Measurements from ENCODE around the gene SUMO3.

Gene SUMO3

DNA sequence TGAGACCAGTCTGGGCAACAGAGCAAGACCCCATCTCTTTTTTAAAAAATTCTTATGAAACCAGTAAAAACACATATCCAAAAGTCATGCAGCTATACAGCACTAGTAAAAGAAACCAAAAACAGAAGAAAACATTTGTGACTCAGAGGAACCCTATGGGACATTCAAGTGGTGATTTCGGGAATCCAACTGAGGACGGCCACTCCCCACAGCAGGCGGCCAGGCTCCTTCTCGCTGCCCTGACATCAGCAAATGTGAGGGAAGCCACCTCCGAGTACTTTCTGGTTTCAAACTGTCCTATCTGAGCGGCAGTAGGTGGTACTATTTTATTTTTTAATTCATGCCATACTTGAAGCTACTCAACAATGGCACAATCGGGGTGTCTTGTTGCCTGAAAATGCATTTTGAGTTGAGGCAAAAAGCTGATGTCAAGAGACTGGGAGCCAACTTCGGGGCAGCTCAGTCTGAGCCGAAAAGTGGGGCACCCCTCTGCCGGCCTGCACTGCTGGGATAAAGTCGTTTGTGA lies 3.3 kb downstream of the SUMO3 start:
- CTCF ChIA-PET, result interaction anchor here (0.7 kb wide), 1 partner anchor 130 kb away, joined by 3 read pairs; no protein-coding TSS in a partner anchor
- peak overlapping the region; percentile 42 for H3K27ac ChIP-seq
- POLR2A ChIA-PET (ENCODE audit: low non-redundant PET), result no interaction called here
- TF ChIP-seq, protein P1, sequence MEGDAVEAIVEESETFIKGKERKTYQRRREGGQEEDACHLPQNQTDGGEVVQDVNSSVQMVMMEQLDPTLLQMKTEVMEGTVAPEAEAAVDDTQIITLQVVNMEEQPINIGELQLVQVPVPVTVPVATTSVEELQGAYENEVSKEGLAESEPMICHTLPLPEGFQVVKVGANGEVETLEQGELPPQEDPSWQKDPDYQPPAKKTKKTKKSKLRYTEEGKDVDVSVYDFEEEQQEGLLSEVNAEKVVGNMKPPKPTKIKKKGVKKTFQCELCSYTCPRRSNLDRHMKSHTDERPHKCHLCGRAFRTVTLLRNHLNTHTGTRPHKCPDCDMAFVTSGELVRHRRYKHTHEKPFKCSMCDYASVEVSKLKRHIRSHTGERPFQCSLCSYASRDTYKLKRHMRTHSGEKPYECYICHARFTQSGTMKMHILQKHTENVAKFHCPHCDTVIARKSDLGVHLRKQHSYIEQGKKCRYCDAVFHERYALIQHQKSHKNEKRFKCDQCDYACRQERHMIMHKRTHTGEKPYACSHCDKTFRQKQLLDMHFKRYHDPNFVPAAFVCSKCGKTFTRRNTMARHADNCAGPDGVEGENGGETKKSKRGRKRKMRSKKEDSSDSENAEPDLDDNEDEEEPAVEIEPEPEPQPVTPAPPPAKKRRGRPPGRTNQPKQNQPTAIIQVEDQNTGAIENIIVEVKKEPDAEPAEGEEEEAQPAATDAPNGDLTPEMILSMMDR (conservative IDR thresholded peaks at IDR 0.05; ENCODE audit: low read depth), result no peak
- DNase-seq (ENCODE audit: low spot score), result no peak

DNA sequence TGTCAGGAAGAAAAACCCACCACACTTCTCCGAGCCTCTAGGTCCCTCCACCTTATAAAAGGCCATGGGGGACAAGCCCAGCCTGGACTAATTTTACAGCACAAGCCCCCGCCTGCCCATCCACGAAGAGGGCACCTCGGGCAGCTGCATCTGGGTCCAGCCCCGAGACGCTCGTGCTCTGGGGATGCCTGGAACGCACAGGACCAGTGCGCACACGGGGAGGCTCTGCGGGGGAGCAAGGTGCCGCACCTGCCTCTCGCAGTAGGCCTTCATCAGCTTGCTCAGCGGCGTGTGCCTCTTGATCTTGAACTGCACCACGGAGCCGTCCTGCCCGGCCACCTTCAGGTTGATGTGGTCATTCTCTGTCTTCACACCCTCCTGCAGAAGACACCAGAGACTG lies 4.1 kb downstream of the SUMO3 start:
- H3K27ac ChIP-seq, result peak overlapping the region; percentile 63
- ChIA-PET POLR2A (ENCODE audit: low non-redundant PET) (no interaction called here), CTCF (no interaction called here)
- DNase-seq (ENCODE audit: low spot score), result no peak
- TF ChIP-seq, protein P1 (conservative IDR thresholded peaks at IDR 0.05; ENCODE audit: low read depth), result no peak

DNA sequence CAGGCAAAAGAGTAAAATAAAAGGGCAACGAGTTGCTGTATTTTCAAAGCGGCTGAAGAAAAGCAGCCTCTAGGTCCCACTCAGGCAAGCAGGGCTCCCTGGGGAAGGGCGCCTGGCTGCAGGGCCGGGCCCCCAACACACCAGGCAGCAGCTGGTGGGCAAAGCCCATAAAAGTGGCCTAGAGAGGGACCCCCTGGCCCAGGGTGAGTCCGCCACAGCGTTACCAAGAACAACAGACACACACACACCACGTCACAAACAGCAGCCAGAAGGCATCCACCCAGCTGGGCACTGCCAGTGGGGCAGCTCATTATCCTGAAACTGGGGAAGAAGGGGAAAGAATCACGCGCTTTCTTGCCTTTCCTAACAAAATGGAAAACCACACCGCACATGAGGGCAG lies 4.7 kb downstream of the SUMO3 start:
- TF ChIP-seq, protein P1 (conservative IDR thresholded peaks at IDR 0.05; ENCODE audit: low read depth), result no peak
- no peak for DNase-seq (ENCODE audit: low spot score)
- POLR2A ChIA-PET (ENCODE audit: low non-redundant PET), result no interaction called here
- CTCF ChIA-PET, result no interaction called here
- H3K27ac ChIP-seq, result peak overlapping the region; percentile 63

DNA sequence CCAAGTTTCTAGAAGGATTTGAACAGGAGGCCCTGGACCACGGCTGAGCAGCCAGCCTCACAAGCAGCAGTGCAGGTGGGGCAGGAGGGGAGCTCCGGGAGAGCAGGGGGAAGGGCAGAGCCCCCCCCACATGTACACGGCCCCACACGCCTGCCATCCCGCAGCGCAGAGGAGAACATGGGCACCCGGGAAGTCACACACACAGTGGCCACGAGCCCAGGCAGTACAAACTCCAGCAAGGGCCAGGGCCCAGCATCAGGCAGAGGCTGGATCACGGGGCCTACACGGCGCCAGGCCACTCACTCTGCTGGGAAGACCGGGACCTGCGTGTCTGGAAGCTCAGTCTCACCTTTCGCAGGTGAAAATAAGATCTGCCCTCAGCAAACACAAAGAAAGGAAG lies 5.2 kb downstream of the SUMO3 start:
- peak overlapping the region; percentile 63 for H3K27ac ChIP-seq
- POLR2A ChIA-PET (ENCODE audit: low non-redundant PET), result no interaction called here
- CTCF ChIA-PET, result no interaction called here
- TF ChIP-seq, protein P1 (conservative IDR thresholded peaks at IDR 0.05; ENCODE audit: low read depth), result no peak
- DNase-seq (ENCODE audit: low spot score), result no peak

DNA sequence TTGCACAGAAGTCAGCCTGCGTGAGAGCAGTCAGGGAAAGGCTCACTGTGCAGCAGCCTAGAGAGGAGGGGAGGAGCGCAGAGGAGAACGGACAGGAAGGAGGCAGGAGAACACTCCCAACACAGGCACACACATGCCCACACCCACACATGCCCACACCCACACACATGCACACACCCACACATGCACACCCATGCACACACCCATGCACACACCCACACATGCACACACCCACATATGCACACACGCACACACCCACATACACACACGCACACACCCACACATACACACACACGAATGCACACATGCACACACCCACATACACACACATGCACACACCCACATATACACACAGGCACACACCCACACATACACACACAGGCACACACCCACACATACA lies 7.1 kb downstream of the SUMO3 start:
- ChIA-PET CTCF (no interaction called here), POLR2A (ENCODE audit: low non-redundant PET) (interaction anchor here (0.5 kb wide), 1 partner anchor 117 kb away, joined by 4 read pairs; no protein-coding TSS in a partner anchor)
- H3K27ac ChIP-seq, result peak overlapping the region; percentile 20
- TF ChIP-seq, protein P1 (conservative IDR thresholded peaks at IDR 0.05; ENCODE audit: low read depth), result no peak
- DNase-seq (ENCODE audit: low spot score), result no peak

DNA sequence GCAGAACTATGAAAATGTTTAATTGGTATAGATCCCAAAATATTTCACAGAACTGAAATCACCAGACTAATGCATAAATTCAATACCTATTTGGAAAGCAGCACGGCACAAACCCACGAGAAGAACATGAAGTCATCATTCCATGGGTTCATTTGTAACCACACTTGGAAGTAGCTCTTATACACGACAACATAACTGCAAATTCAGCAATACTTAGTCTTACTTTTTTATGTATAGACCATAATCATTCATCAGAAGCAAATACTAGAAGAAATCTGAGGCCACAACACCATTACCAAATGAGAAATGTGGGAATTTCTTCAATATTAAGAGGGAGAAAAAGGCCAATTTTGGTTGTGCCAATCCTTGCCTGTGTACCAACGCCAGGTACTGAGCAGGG lies 12.0 kb downstream of the SUMO3 start:
- H3K27ac ChIP-seq, result no peak overlapping the region
- no peak for DNase-seq (ENCODE audit: low spot score)
- TF ChIP-seq, protein P1 (conservative IDR thresholded peaks at IDR 0.05; ENCODE audit: low read depth), result no peak
- CTCF ChIA-PET, result no interaction called here
- POLR2A ChIA-PET (ENCODE audit: low non-redundant PET), result no interaction called here

DNA sequence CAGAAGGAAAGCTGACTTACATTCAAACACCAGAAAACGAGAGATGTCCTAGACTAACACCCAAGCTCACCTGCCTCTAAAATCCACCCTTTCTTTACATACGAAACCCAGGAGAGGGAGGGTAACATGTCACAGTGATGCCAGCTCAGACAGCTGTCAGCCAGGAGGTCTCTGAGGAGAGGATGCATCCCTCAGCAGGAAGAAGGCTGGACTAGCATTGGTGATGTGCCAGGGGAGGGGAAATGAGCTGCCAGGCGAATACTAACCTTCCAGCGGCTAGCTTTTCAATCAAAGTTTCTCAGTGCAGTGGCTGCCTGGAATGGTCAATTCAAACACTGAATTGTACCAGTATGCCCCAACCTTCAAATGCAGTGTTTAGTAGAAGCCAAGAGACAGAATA lies 12.6 kb downstream of the SUMO3 start:
- DNase-seq (ENCODE audit: low spot score), result no peak
- ChIA-PET CTCF (no interaction called here), POLR2A (ENCODE audit: low non-redundant PET) (no interaction called here)
- H3K27ac ChIP-seq, result no peak overlapping the region
- TF ChIP-seq, protein P1 (conservative IDR thresholded peaks at IDR 0.05; ENCODE audit: low read depth), result no peak
